Endothelial cell (in vitro differentiated cells): Measurements from ENCODE around the gene HLA-F. TPM values are rescaled to one million over a fixed set of nuclear protein-coding genes. Genes with fewer than 3 reads are reported as not detected.
A peak's percentile ranks its signal among the peaks of the same experiment; 100 is the strongest.

Experiments used
- DNase-seq: peaks from one replicate; pipeline ENCODE4 v3.0.0; 2021; ENCODE audit warnings: low spot score
- H3K27ac Mint-ChIP-seq: one replicate; pipeline ENCODE4 v1.8.0; 2021; ENCODE audit warnings: mixed read lengths, inconsistent platforms; ENCODE audit not compliant: unreplicated experiment
- H3K27me3 Mint-ChIP-seq: one replicate; pipeline ENCODE4 v1.8.0; 2021; ENCODE audit warnings: mild to moderate bottlenecking, moderate library complexity, mixed read lengths, inconsistent platforms; ENCODE audit not compliant: unreplicated experiment
- H3K36me3 Mint-ChIP-seq: one replicate; pipeline ENCODE4 v1.8.0; 2021; ENCODE audit warnings: mild to moderate bottlenecking, low read depth, mixed read lengths, inconsistent platforms; ENCODE audit not compliant: unreplicated experiment
- H3K4me1 Mint-ChIP-seq: one replicate; pipeline ENCODE4 v1.8.0; 2021; ENCODE audit warnings: mild to moderate bottlenecking, mixed read lengths, inconsistent platforms; ENCODE audit not compliant: unreplicated experiment
- H3K4me3 Mint-ChIP-seq: one replicate; pipeline ENCODE4 v1.8.0; 2021; ENCODE audit warnings: mild to moderate bottlenecking, mixed read lengths, inconsistent platforms; ENCODE audit not compliant: unreplicated experiment
- H3K9me3 Mint-ChIP-seq: one replicate; pipeline ENCODE4 v1.8.0; 2021; ENCODE audit warnings: mixed read lengths, inconsistent platforms; ENCODE audit not compliant: unreplicated experiment
- CTCF ChIP-seq: fragments of 200-600 bp; sonication (generic); IDR thresholded peaks from one replicate; pipeline ENCODE4 v1.5.0; 2021; ENCODE audit warnings: antibody characterized with exemption; ENCODE audit not compliant: unreplicated experiment
- total RNA-seq: library from RNA; stranded (reverse); fragmentation: NEBNext Ultra II Directional; extraction: Animal tissue kit (Norgen Biotek cat#: 25700); gene quantifications from one replicate; pipeline ENCODE4 v1.2.1, GENCODE V29; 2021; ENCODE audit not compliant: unreplicated experiment

The HLA-F gene
- total RNA-seq, 1 donor from 2014 or later, result 5.1 TPM

- Mint-ChIP-seq H3K36me3 (peaks cover 3% of the 10 kb centered on the region), H3K4me1 (peaks cover 30% of the 10 kb centered on the region), H3K27me3 (peaks cover 17% of the 10 kb centered on the region), H3K27ac (peak overlapping the region; percentile 70), H3K9me3 (no peaks in the 10 kb centered on the region), H3K4me3 (peak overlapping the region; percentile 92)
- no peak for TF ChIP-seq CTCF
- no peak for DNase-seq
Measured at GRCh38 chr6:29753309-29753644, 30.0 kb downstream of the HLA-F start.

GRCh38 chr6:29755295-29755871 lies 32.1 kb downstream of the HLA-F start:
- Mint-ChIP-seq H3K27me3 (peaks cover 6% of the 10 kb centered on the region), H3K27ac (no peak overlapping the region), H3K36me3 (no peaks in the 10 kb centered on the region), H3K4me1 (peaks cover 38% of the 10 kb centered on the region), H3K4me3 (no peak overlapping the region), H3K9me3 (no peaks in the 10 kb centered on the region)
- no peak for DNase-seq
- TF ChIP-seq CTCF, result no peak

- Mint-ChIP-seq H3K9me3 (no peaks in the 10 kb centered on the region), H3K4me3 (no peak overlapping the region), H3K4me1 (peaks cover 38% of the 10 kb centered on the region), H3K36me3 (no peaks in the 10 kb centered on the region), H3K27ac (peak overlapping the region; percentile 8), H3K27me3 (peaks cover 7% of the 10 kb centered on the region)
- no peak for DNase-seq
- TF ChIP-seq CTCF, result no peak
Measured at GRCh38 chr6:29757282-29757681, 34.0 kb downstream of the HLA-F start.

- Mint-ChIP-seq H3K9me3 (no peaks in the 10 kb centered on the region), H3K4me1 (peaks cover 38% of the 10 kb centered on the region)
Measured at GRCh38 chr6:29757701-29758293, 34.6 kb downstream of the HLA-F start.

More at GRCh38 chr6:29757701-29758293, 34.6 kb downstream of the HLA-F start:
- H3K36me3 Mint-ChIP-seq, result no peaks in the 10 kb centered on the region
- DNase-seq, result no peak
- H3K4me3 Mint-ChIP-seq, result no peak overlapping the region
- no peak for TF ChIP-seq CTCF
- H3K27me3 Mint-ChIP-seq, result peaks cover 6% of the 10 kb centered on the region
- H3K27ac Mint-ChIP-seq, result no peak overlapping the region
